HepG2 (cell line): ENCODE data around the gene RAD51. TPM values are rescaled to one million over a fixed set of nuclear protein-coding genes. Genes with fewer than 3 reads are reported as not detected.

Experiments used
- ARNT2 ChIP-seq: sonication (generic); formaldehyde crosslinking; IDR thresholded peaks from 2 replicates; pipeline ENCODE4 v1.8.0; 2022; ENCODE audit warnings: mild to moderate bottlenecking, low read depth, missing genetic modification reagents, moderate library complexity
- FOXM1 ChIP-seq: sonication (generic); formaldehyde crosslinking; IDR thresholded peaks from 2 replicates; pipeline ENCODE4 v1.5.0; 2020; ENCODE audit warnings: missing genetic modification reagents
- HNF4G ChIP-seq, 2 experiments: sonication (generic) in 1 of 2; formaldehyde crosslinking in 1 of 2; IDR thresholded peaks; 2 replicates each; pipeline versions ENCODE4 v1.4.0 to v1.6.1; 2011 to 2020; ENCODE audit warnings: borderline replicate concordance in 2 of 2, low read depth in 2 of 2, mild to moderate bottlenecking in 2 of 2, low read length in 1 of 2, missing genetic modification reagents in 1 of 2, moderate library complexity in 1 of 2
- ISX ChIP-seq: sonication (generic); formaldehyde crosslinking; conservative IDR thresholded peaks from 2 replicates; pipeline ENCODE4 v1.5.0; 2020; ENCODE audit warnings: missing genetic modification reagents
- NFKB2 ChIP-seq: sonication (generic); formaldehyde crosslinking; IDR thresholded peaks from 2 replicates; pipeline ENCODE4 v1.4.0; 2020; ENCODE audit warnings: missing genetic modification reagents, borderline replicate concordance
- YEATS4 ChIP-seq: sonication (generic); formaldehyde crosslinking; IDR thresholded peaks from 2 replicates; pipeline ENCODE4 v1.4.0; 2020; ENCODE audit warnings: missing genetic modification reagents, borderline replicate concordance
- ZFP36 ChIP-seq: fragments of 150-350 bp; IDR thresholded peaks from 2 replicates; pipeline ENCODE4 v1.6.1; 2018; ENCODE audit warnings: borderline replicate concordance, low read length, low read depth; ENCODE audit not compliant: partially characterized antibody
- ZNF501 ChIP-seq: sonication (generic); formaldehyde crosslinking; IDR thresholded peaks from 2 replicates; pipeline ENCODE4 v1.5.1; 2020; ENCODE audit warnings: mild to moderate bottlenecking, moderate library complexity, missing genetic modification reagents
- ZNF512B ChIP-seq: sonication (generic); formaldehyde crosslinking; IDR thresholded peaks from 2 replicates; pipeline ENCODE4 v1.5.1; 2020; ENCODE audit warnings: missing genetic modification reagents, mild to moderate bottlenecking, borderline replicate concordance
- ZNF784 ChIP-seq: sonication (generic); formaldehyde crosslinking; IDR thresholded peaks from 2 replicates; pipeline ENCODE4 v1.5.1; 2020; ENCODE audit warnings: missing genetic modification reagents, mild to moderate bottlenecking, borderline replicate concordance
- polyA plus RNA-seq, 8 experiments: library from polyadenylated mRNA; depleted of rRNA in 3 of 8; stranded (reverse) in 7 of 8; unstranded in 1 of 8; fragments of >200 nt; fragmentation: Illumina TruSeq in 4 of 8; extraction: Trizol in 4 of 8; gene quantifications; 2 replicates each; pipeline versions ENCODE4 v1.2.1 to v1.2.3, GENCODE V29; 2011 to 2016; ENCODE audit warnings: low read depth in 4 of 8, missing spikeins in 1 of 8, mixed read lengths in 1 of 8; ENCODE audit not compliant: insufficient read depth in 1 of 8
- total RNA-seq, 5 experiments: library from RNA; depleted of rRNA; stranded (reverse); fragments of >200 nt; fragmentation: Illumina TruSeq; extraction: Trizol; gene quantifications; 2 replicates each; pipeline ENCODE4 v1.2.3, GENCODE V29; 2016; ENCODE audit warnings: low read depth in 1 of 5
- TF ChIP-seq, protein P1 (sequence below): sonication (generic); formaldehyde crosslinking; IDR thresholded peaks from 2 replicates; pipeline ENCODE4 v1.5.1; 2020; ENCODE audit warnings: mild to moderate bottlenecking, moderate library complexity, missing genetic modification reagents
- TF ChIP-seq, protein P2 (sequence below): sonication (generic); formaldehyde crosslinking; IDR thresholded peaks from 2 replicates; pipeline ENCODE4 v1.4.0; 2020; ENCODE audit warnings: missing genetic modification reagents
- TF ChIP-seq, protein P3 (sequence below): sonication (generic); formaldehyde crosslinking; IDR thresholded peaks from 2 replicates; pipeline ENCODE4 v1.4.0; 2020; ENCODE audit warnings: missing genetic modification reagents
- TF ChIP-seq, protein P4 (sequence below): sonication (generic); formaldehyde crosslinking; IDR thresholded peaks from 2 replicates; pipeline ENCODE4 v1.8.1; 2022; ENCODE audit warnings: mild to moderate bottlenecking, missing genetic modification reagents

Gene RAD51
- total and polyA plus RNA-seq, 2 of the 13 experiments (the other 11 are each of a cell fraction or from before 2014, with no cell fraction given), result 8.5 to 12.8 TPM

DNA sequence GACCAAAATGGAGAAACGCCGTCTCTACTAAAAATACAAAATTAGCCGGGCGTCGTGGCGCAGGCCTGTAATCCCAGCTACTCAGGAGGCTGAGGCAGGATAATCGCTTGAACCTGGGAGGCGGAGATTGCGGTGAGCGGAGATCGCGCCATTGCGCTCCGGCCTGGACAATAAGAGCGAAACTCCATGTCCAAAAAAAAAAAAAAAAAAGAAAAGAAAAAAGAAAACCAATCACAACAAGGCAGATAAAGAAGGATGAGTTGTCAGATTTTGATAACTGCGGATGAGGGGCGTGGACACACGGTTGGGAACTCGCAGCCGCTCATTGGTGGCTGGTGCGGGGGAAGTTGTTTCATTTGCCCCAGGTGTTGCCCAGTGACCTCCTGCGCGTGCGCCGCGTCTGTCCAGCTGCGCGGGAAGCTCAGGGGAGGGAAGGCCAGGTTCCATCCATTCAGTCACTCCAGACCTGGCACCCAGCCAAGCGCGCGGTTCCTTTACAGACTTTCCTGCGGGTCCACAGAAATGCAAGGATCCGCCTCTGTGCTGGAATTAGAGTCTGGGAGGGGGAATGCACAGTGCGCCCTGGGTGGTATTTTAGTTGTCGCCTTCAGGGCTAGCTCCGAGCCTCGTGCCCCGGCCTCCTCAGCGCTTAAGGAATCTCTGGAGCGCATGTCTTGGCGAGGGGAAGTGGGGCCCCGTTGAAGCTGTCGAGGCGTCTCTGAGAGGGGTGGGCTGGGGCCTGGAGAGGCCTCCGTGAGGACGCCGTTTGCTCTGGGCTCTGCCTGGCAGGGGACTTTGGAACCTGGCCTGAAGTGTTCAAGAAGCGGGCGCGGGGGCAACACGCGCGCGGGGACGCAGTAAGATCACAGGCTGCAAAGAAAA lies 68.2 kb downstream of the RAD51 start (continued):
- TF ChIP-seq, protein P1, sequence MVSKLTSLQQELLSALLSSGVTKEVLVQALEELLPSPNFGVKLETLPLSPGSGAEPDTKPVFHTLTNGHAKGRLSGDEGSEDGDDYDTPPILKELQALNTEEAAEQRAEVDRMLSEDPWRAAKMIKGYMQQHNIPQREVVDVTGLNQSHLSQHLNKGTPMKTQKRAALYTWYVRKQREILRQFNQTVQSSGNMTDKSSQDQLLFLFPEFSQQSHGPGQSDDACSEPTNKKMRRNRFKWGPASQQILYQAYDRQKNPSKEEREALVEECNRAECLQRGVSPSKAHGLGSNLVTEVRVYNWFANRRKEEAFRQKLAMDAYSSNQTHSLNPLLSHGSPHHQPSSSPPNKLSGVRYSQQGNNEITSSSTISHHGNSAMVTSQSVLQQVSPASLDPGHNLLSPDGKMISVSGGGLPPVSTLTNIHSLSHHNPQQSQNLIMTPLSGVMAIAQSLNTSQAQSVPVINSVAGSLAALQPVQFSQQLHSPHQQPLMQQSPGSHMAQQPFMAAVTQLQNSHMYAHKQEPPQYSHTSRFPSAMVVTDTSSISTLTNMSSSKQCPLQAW (CRISPR knock-in tag), result peak; percentile 61
- peak; percentile 71 for TF ChIP-seq NFKB2 (CRISPR knock-in tag)
- no peak for TF ChIP-seq ZFP36
- TF ChIP-seq, protein P2, sequence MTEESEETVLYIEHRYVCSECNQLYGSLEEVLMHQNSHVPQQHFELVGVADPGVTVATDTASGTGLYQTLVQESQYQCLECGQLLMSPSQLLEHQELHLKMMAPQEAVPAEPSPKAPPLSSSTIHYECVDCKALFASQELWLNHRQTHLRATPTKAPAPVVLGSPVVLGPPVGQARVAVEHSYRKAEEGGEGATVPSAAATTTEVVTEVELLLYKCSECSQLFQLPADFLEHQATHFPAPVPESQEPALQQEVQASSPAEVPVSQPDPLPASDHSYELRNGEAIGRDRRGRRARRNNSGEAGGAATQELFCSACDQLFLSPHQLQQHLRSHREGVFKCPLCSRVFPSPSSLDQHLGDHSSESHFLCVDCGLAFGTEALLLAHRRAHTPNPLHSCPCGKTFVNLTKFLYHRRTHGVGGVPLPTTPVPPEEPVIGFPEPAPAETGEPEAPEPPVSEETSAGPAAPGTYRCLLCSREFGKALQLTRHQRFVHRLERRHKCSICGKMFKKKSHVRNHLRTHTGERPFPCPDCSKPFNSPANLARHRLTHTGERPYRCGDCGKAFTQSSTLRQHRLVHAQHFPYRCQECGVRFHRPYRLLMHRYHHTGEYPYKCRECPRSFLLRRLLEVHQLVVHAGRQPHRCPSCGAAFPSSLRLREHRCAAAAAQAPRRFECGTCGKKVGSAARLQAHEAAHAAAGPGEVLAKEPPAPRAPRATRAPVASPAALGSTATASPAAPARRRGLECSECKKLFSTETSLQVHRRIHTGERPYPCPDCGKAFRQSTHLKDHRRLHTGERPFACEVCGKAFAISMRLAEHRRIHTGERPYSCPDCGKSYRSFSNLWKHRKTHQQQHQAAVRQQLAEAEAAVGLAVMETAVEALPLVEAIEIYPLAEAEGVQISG, result peak; percentile 59
- no peak for TF ChIP-seq HNF4G (IDR thresholded peaks at IDR 0.05; ENCODE audit: borderline replicate concordance, low read depth, low read length)
- peak; percentile 81; the same call in 1 of the 2 replicates for TF ChIP-seq HNF4G (CRISPR knock-in tag; IDR thresholded peaks at IDR 0.05; ENCODE audit: borderline replicate concordance, low read depth)
- TF ChIP-seq, protein P3, sequence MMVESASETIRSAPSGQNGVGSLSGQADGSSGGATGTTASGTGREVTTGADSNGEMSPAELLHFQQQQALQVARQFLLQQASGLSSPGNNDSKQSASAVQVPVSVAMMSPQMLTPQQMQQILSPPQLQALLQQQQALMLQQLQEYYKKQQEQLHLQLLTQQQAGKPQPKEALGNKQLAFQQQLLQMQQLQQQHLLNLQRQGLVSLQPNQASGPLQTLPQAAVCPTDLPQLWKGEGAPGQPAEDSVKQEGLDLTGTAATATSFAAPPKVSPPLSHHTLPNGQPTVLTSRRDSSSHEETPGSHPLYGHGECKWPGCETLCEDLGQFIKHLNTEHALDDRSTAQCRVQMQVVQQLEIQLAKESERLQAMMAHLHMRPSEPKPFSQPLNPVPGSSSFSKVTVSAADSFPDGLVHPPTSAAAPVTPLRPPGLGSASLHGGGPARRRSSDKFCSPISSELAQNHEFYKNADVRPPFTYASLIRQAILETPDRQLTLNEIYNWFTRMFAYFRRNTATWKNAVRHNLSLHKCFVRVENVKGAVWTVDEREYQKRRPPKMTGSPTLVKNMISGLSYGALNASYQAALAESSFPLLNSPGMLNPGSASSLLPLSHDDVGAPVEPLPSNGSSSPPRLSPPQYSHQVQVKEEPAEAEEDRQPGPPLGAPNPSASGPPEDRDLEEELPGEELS, result peak; percentile 12; the same call in 1 of the 2 replicates
- TF ChIP-seq YEATS4 (CRISPR knock-in tag), result peak; percentile 63; the same call in 1 of the 2 replicates
- 0 out of 2 replicates have a peak, but pooled peaks have one; percentile 32 for TF ChIP-seq FOXM1
- TF ChIP-seq, protein P4, sequence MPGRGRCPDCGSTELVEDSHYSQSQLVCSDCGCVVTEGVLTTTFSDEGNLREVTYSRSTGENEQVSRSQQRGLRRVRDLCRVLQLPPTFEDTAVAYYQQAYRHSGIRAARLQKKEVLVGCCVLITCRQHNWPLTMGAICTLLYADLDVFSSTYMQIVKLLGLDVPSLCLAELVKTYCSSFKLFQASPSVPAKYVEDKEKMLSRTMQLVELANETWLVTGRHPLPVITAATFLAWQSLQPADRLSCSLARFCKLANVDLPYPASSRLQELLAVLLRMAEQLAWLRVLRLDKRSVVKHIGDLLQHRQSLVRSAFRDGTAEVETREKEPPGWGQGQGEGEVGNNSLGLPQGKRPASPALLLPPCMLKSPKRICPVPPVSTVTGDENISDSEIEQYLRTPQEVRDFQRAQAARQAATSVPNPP (CRISPR knock-in tag), result peak; percentile 77; the same call in 1 of the 2 replicates
- TF ChIP-seq ZNF784, result peak; percentile 18; the same call in 1 of the 2 replicates
- TF ChIP-seq ZNF501 (CRISPR knock-in tag), result peak; percentile 14; the same call in 1 of the 2 replicates
- TF ChIP-seq ZNF512B (CRISPR knock-in tag), result 0 out of 2 replicates have a peak, but pooled peaks have one; percentile 36
- 0 out of 2 replicates have a peak, but pooled peaks have one; percentile 64 for TF ChIP-seq ISX (CRISPR knock-in tag)
- TF ChIP-seq ARNT2, result peak; percentile 82
